Measurements from ENCODE around the gene SLC30A3. TPM values are rescaled to one million over a fixed set of nuclear protein-coding genes. Genes with fewer than 3 reads are reported as not detected.

Gene SLC30A3
- polyA plus RNA-seq = under 1 TPM; 0.08 to 0.09 TPM

- WGBS, 2 donors = 1% methylated on average over 60 to 96 of the region's 96 CpGs
- H3K36me3 ChIP-seq (ENCODE audit: control insufficient read depth in 2 of 2, insufficient read depth in 2 of 2, low read length in 1 of 2) = no peaks in the 10 kb centered on the region
- H3K27ac ChIP-seq (ENCODE audit: low read depth in 2 of 2, low read length in 1 of 2) = no peak within 1 kb of the TSS
- peak within 1 kb of the TSS; percentile 30 to 45 for H3K4me3 ChIP-seq (ENCODE audit: low read depth in 1 of 2, low read length in 2 of 2)
- peaks cover 0 to 33% of the 10 kb centered on the region in 2 donors for H3K27me3 ChIP-seq (ENCODE audit: control insufficient read depth in 1 of 2, insufficient read depth in 2 of 2, low read length in 2 of 2)
- H3K4me1 ChIP-seq (ENCODE audit: control insufficient read depth in 2 of 2, insufficient read depth in 2 of 2, low read length in 1 of 2) = peaks cover 8 to 13% of the 10 kb centered on the region in 2 donors
- H3K9me3 ChIP-seq (ENCODE audit: control insufficient read depth in 2 of 2, insufficient read depth in 1 of 2, low read depth in 1 of 2, low read length in 1 of 2) = no peaks in the 10 kb centered on the region
Observed at GRCh38 chr2:27262379-27263286, at the start of gene SLC30A3. SLC30A3 (minus strand) TSS chr2:27263047; CDS start chr2:27262906, 141 bp downstream.

- Histone ChIP-seq H3K9me3 (ENCODE audit: control insufficient read depth in 2 of 2, insufficient read depth in 1 of 2, low read depth in 1 of 2, low read length in 1 of 2) (no peaks in the 10 kb centered on the region), H3K36me3 (ENCODE audit: control insufficient read depth in 2 of 2, insufficient read depth in 2 of 2, low read length in 1 of 2) (peaks cover 0 to 6% of the 10 kb centered on the region in 2 donors), H3K27ac (ENCODE audit: low read depth in 2 of 2, low read length in 1 of 2) (no peak overlapping the region), H3K4me1 (ENCODE audit: control insufficient read depth in 2 of 2, insufficient read depth in 2 of 2, low read length in 1 of 2) (peaks cover 0 to 7% of the 10 kb centered on the region in 2 donors), H3K27me3 (ENCODE audit: control insufficient read depth in 1 of 2, insufficient read depth in 2 of 2, low read length in 2 of 2) (peaks cover 0 to 9% of the 10 kb centered on the region in 2 donors), H3K4me3 (ENCODE audit: low read depth in 1 of 2, low read length in 2 of 2) (no peak overlapping the region)
- WGBS, 2 donors = 96 to 100% methylated on average over 3 of the region's 3 CpGs
Observed at GRCh38 chr2:27312152-27312551, 49.3 kb upstream of the SLC30A3 start.

DNA sequence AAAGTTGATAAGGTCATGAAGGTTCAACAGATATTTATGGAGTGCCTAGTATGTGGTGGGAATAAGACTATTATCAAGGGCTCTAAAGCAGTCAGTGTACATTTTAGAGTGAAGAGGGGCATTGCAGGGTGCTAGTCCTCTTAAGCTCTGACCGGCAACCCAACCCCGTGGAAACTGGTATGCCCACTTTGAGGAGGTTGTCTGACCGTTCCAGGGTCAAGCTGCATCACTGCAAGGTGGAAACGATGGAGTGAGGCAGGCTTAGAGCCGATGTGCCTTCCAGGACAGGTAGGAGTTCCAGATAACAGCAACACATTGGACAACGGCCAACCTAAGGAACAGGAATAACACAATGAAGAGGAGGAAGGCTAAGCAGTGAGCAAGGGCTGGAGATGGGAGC lies 46.8 kb upstream of the SLC30A3 start:
- 87 to 94% methylated on average over 6 of the region's 6 CpGs for WGBS, 2 donors
- Histone ChIP-seq H3K27me3 (ENCODE audit: control insufficient read depth in 1 of 2, insufficient read depth in 2 of 2, low read length in 2 of 2) (peaks cover 0 to 21% of the 10 kb centered on the region in 2 donors), H3K27ac (ENCODE audit: low read depth in 2 of 2, low read length in 1 of 2) (no peak overlapping the region), H3K36me3 (ENCODE audit: control insufficient read depth in 2 of 2, insufficient read depth in 2 of 2, low read length in 1 of 2) (peaks cover 0 to 3% of the 10 kb centered on the region in 2 donors), H3K9me3 (ENCODE audit: control insufficient read depth in 2 of 2, insufficient read depth in 1 of 2, low read depth in 1 of 2, low read length in 1 of 2) (no peaks in the 10 kb centered on the region), H3K4me3 (ENCODE audit: low read depth in 1 of 2, low read length in 2 of 2) (no peak overlapping the region), H3K4me1 (ENCODE audit: control insufficient read depth in 2 of 2, insufficient read depth in 2 of 2, low read length in 1 of 2) (peaks cover 5 to 13% of the 10 kb centered on the region in 2 donors)

GRCh38 chr2:27308359-27308881 lies 45.6 kb upstream of the SLC30A3 start, which contains the start of gene UCN:
UCN (minus strand) TSS chr2:27308445; CDS start chr2:27307895, 550 bp downstream.
- peaks cover 0 to 21% of the 10 kb centered on the region in 2 donors for H3K27me3 ChIP-seq (ENCODE audit: control insufficient read depth in 1 of 2, insufficient read depth in 2 of 2, low read length in 2 of 2)
- no peaks in the 10 kb centered on the region for H3K9me3 ChIP-seq (ENCODE audit: control insufficient read depth in 2 of 2, insufficient read depth in 1 of 2, low read depth in 1 of 2, low read length in 1 of 2)
- 31 to 45% methylated on average over 25 of the region's 25 CpGs for WGBS, 2 donors
- no peak within 1 kb of the TSS for H3K27ac ChIP-seq (ENCODE audit: low read depth in 2 of 2, low read length in 1 of 2)
- H3K36me3 ChIP-seq (ENCODE audit: control insufficient read depth in 2 of 2, insufficient read depth in 2 of 2, low read length in 1 of 2) = peaks cover 0 to 3% of the 10 kb centered on the region in 2 donors
- no peak within 1 kb of the TSS for H3K4me3 ChIP-seq (ENCODE audit: low read depth in 1 of 2, low read length in 2 of 2)
- peaks cover 5 to 13% of the 10 kb centered on the region in 2 donors for H3K4me1 ChIP-seq (ENCODE audit: control insufficient read depth in 2 of 2, insufficient read depth in 2 of 2, low read length in 1 of 2)

GRCh38 chr2:27307545-27308358 lies 44.9 kb upstream of the SLC30A3 start:
- H3K27me3 ChIP-seq (ENCODE audit: control insufficient read depth in 1 of 2, insufficient read depth in 2 of 2, low read length in 2 of 2) = peaks cover 0 to 21% of the 10 kb centered on the region in 2 donors
- no peak overlapping the region for H3K27ac ChIP-seq (ENCODE audit: low read depth in 2 of 2, low read length in 1 of 2)
- peaks cover 0 to 3% of the 10 kb centered on the region in 2 donors for H3K36me3 ChIP-seq (ENCODE audit: control insufficient read depth in 2 of 2, insufficient read depth in 2 of 2, low read length in 1 of 2)
- peaks cover 5 to 13% of the 10 kb centered on the region in 2 donors for H3K4me1 ChIP-seq (ENCODE audit: control insufficient read depth in 2 of 2, insufficient read depth in 2 of 2, low read length in 1 of 2)
- 13 to 14% methylated on average over 54 to 75 of the region's 75 CpGs for whole genome bisulfite sequencing, 2 donors
- H3K4me3 ChIP-seq (ENCODE audit: low read depth in 1 of 2, low read length in 2 of 2) = no peak overlapping the region
- H3K9me3 ChIP-seq (ENCODE audit: control insufficient read depth in 2 of 2, insufficient read depth in 1 of 2, low read depth in 1 of 2, low read length in 1 of 2) = no peaks in the 10 kb centered on the region

DNA sequence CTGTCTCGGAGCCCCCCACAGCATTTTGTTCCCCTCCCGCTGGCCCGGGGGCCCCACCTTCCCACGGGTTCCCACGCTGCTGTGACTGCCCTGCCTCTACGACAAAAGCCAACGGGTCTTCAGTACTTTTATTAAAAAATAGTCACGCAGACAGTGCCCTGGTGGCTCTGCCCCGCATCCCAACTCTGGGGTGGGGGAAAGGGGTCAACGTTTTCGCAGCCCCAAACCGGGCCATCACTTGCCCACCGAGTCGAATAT lies 44.4 kb upstream of the SLC30A3 start:
- Histone ChIP-seq H3K27me3 (ENCODE audit: control insufficient read depth in 1 of 2, insufficient read depth in 2 of 2, low read length in 2 of 2) (peaks cover 0 to 21% of the 10 kb centered on the region in 2 donors), H3K4me3 (ENCODE audit: low read depth in 1 of 2, low read length in 2 of 2) (no peak overlapping the region)
- WGBS, 2 donors = 9 to 13% methylated on average over 14 of the region's 14 CpGs

GRCh38 chr2:27306573-27307286 lies 43.9 kb upstream of the SLC30A3 start:
- H3K4me3 ChIP-seq (ENCODE audit: low read depth in 1 of 2, low read length in 2 of 2) = no peak overlapping the region
- H3K27me3 ChIP-seq (ENCODE audit: control insufficient read depth in 1 of 2, insufficient read depth in 2 of 2, low read length in 2 of 2) = peaks cover 0 to 21% of the 10 kb centered on the region in 2 donors
- no peak overlapping the region for H3K27ac ChIP-seq (ENCODE audit: low read depth in 2 of 2, low read length in 1 of 2)
- 2 to 5% methylated on average over 50 to 51 of the region's 51 CpGs for WGBS, 2 donors
- no peaks in the 10 kb centered on the region for H3K9me3 ChIP-seq (ENCODE audit: control insufficient read depth in 2 of 2, insufficient read depth in 1 of 2, low read depth in 1 of 2, low read length in 1 of 2)
- peaks cover 0 to 3% of the 10 kb centered on the region in 2 donors for H3K36me3 ChIP-seq (ENCODE audit: control insufficient read depth in 2 of 2, insufficient read depth in 2 of 2, low read length in 1 of 2)
- H3K4me1 ChIP-seq (ENCODE audit: control insufficient read depth in 2 of 2, insufficient read depth in 2 of 2, low read length in 1 of 2) = peaks cover 5 to 13% of the 10 kb centered on the region in 2 donors

More for the DNA sequence above, 44.4 kb upstream of the SLC30A3 start:
- H3K9me3 ChIP-seq (ENCODE audit: control insufficient read depth in 2 of 2, insufficient read depth in 1 of 2, low read depth in 1 of 2, low read length in 1 of 2) = no peaks in the 10 kb centered on the region
- peaks cover 0 to 3% of the 10 kb centered on the region in 2 donors for H3K36me3 ChIP-seq (ENCODE audit: control insufficient read depth in 2 of 2, insufficient read depth in 2 of 2, low read length in 1 of 2)
- H3K4me1 ChIP-seq (ENCODE audit: control insufficient read depth in 2 of 2, insufficient read depth in 2 of 2, low read length in 1 of 2) = peaks cover 5 to 13% of the 10 kb centered on the region in 2 donors
- H3K27ac ChIP-seq (ENCODE audit: low read depth in 2 of 2, low read length in 1 of 2) = no peak overlapping the region

DNA sequence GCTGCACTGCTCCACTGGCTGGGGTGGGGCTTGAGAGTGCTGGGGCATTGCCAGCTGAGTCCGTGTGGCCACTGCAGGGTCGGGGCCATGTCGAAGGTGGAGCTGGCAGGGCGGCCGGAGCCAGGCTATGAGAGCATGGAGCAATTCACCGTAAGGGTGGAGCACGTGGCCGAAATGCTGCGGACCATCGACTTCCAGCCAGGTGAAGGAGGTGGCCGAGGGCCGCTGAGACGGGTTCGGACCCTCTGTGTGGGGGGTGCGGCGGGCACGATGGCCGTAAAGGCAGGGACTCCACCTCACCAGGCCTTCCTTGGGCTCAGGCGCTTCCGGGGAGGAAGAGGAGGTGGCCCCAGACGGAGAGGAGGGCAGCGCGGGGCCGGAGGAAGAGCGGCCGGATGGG lies 43.3 kb upstream of the SLC30A3 start:
- 32 to 36% methylated on average over 21 to 26 of the region's 26 CpGs for WGBS, 2 donors
- H3K4me1 ChIP-seq (ENCODE audit: control insufficient read depth in 2 of 2, insufficient read depth in 2 of 2, low read length in 1 of 2) = peaks cover 5 to 13% of the 10 kb centered on the region in 2 donors
- no peaks in the 10 kb centered on the region for H3K36me3 ChIP-seq (ENCODE audit: control insufficient read depth in 2 of 2, insufficient read depth in 2 of 2, low read length in 1 of 2)
- no peak overlapping the region for H3K4me3 ChIP-seq (ENCODE audit: low read depth in 1 of 2, low read length in 2 of 2)
- H3K27ac ChIP-seq (ENCODE audit: low read depth in 2 of 2, low read length in 1 of 2) = no peak overlapping the region
- H3K9me3 ChIP-seq (ENCODE audit: control insufficient read depth in 2 of 2, insufficient read depth in 1 of 2, low read depth in 1 of 2, low read length in 1 of 2) = no peaks in the 10 kb centered on the region
- peaks cover 0 to 21% of the 10 kb centered on the region in 2 donors for H3K27me3 ChIP-seq (ENCODE audit: control insufficient read depth in 1 of 2, insufficient read depth in 2 of 2, low read length in 2 of 2)

- Histone ChIP-seq H3K27ac (ENCODE audit: low read depth in 2 of 2, low read length in 1 of 2) (no peak overlapping the region), H3K27me3 (ENCODE audit: control insufficient read depth in 1 of 2, insufficient read depth in 2 of 2, low read length in 2 of 2) (peaks cover 0 to 21% of the 10 kb centered on the region in 2 donors), H3K36me3 (ENCODE audit: control insufficient read depth in 2 of 2, insufficient read depth in 2 of 2, low read length in 1 of 2) (no peaks in the 10 kb centered on the region), H3K4me1 (ENCODE audit: control insufficient read depth in 2 of 2, insufficient read depth in 2 of 2, low read length in 1 of 2) (peaks cover 5 to 13% of the 10 kb centered on the region in 2 donors), H3K4me3 (ENCODE audit: low read depth in 1 of 2, low read length in 2 of 2) (no peak overlapping the region), H3K9me3 (ENCODE audit: control insufficient read depth in 2 of 2, insufficient read depth in 1 of 2, low read depth in 1 of 2, low read length in 1 of 2) (no peaks in the 10 kb centered on the region)
- 89 to 91% methylated on average over 16 of the region's 16 CpGs for WGBS, 2 donors
Observed at GRCh38 chr2:27305516-27305915, 42.7 kb upstream of the SLC30A3 start.
